HG03108 (cell line): ENCODE results near the gene ENTPD2.
"Not testable (repeated sequence)": the region's sequence is repeated elsewhere in the genome, so short reads cannot be mapped to it uniquely, and the experiment has no call there.

Experiments
- ATAC-seq: cut with Tn5 transposase; IDR thresholded peaks from one replicate; pipeline ENCODE4 v1.9.1; 2021; ENCODE audit warnings: moderate library complexity; ENCODE audit not compliant: unreplicated experiment

Gene ENTPD2

DNA sequence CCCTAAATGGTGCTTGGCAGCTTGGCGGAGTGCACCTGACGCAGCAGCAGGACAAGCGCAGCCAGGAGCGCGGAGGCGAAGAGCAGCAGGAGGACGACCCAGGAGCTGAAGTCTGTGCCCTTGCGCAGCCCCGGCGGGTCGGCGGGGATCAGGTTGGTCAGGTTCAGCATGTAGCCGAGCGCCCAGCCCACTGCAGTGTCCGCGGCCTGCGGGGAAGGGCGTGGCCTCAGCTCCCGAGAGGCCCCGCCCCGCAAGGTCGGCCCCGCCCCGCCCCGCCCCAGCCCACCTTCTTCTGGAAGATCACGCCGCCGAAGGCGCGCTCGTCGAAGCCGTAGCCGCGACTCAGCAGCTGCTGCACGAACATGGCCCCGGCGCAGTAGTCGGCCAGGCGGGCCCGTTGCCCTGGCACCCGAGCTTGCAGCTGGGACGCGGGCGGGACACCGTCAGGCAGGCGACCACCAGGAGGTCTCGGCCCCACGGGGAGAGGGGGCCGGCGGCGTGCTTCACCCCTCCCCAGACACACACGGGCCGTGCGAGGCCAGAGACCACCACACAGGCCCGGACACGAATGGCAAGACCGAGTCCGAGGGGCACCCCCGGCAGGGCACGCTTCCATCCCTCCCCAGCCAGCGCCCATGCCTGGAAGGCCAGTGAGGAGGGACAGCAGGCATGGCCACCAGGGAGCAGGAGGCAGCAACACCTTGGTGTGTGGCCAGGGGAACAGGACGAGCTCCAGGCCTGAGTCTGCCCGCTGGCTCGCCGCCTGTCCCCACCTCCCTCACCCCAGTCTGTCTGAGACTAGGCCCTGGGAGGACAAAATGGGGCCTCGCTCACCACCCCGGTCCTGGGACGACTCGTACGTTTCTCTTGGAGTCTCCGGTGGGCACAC is 5.0 kb downstream of the ENTPD2 start:
- ATAC-seq: no peak

DNA sequence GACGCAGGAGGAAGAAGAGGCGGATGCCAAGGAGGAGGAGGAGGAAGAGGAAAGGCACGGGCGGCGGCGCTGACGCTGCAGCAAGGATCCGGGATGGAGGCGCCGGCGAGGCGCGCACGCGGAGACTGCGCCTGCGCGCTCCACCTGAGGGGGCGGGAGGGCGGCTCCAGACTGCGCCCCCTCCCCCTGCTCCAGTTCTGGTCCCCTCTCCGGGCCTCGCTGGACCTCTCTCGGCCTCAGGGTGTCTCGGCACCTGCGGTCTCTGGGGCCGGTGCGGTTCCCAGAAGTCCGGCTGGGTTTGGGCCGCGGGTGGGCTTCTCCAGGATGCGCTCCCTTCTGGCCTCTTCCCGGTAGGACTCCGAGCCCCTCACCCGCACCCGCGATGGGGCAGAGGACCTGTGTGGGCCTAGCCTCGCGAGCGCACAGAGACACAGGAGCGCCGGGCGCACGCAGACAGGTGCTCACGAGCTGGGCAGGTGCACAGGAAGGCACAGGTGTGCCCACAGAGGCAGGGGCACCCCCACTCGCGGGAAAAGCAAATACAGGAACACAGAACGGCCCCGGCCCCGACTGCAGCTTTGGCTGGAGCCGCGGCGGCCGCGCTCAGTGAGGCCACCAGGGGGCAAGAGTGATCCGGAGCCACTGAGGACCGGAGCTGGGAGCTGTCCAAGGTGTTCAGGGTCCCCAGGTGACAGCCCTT is 7.6 kb downstream of the ENTPD2 start, which contains the start of gene NPDC1:
NPDC1 (minus strand) TSS at position 90 of the 700 bp plus-strand sequence. CDS start 188 bp downstream, outside the sequence.
- ATAC-seq: peak; percentile 62

DNA sequence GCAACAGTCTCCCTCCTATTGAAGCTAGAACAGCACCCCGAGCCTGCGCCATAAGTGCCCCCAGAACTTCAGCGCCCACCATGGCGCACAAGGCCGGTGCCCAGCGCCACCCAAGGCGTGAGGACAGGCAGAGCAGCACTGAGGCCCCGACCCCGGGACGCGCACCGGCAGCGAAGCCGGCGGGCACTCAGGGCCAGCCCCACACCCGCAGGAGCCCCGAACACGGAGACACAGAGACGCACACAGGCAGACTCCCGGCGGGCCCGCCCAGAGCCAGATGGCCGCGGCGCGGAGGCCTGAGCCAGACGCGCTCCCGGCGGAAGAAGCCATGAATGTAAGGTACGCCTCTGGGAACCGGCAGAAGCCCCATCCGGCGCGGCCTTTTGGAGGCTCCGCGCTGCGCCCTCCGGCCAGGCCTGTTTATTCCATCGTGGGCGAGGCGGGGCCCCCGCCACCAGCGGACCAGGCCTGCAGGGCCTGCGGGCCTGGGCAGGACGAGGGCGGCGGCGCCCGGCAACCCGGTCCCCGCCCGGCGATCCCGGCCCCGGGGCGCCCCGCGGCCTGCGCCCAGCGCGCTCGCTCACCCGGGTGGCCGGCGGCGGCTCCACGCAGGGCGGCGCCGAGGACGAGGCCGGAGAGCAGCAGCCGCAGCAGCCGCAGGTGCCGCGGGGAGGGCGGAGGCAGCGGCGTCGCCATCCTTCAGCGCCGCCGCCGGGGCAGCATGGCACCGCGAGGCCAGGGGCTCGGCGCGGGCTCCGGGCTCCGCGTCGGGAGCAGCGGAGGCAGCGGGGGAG is 8.4 kb downstream of the ENTPD2 start:
- ATAC-seq: no peak

DNA sequence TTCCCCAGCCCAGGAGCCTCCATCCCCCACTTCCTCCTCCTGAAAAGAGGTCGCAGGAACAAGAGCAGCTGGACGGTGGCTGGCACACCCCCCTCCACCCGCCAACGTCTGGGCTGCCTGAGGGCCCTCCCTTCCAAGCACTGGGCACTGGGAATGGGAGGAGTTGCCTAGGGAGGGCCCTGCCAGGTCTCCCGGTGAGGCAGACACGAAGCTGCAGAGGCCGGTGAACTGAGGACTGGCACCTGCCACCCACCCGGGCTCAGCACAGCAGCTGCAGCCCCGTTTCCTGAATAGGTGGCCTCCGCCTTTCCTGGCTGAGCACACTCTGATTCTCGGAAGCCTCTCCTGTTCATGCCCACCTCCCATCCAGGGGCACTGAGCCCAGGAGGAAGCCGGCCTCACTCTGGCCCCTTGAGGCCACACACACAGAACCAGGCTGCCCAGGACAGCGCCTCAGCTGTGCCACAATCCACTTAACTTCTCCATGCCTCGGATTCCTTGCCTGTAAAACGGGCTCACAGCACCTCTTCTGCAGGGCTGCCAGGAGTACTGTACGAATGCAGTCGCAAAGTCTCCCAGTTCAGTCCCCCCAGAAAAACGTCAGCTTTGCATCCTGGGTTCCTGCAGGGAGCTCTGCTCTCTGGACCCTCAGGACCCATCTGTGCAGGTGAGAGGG is 9.2 kb downstream of the ENTPD2 start:
- ATAC-seq: no peak

DNA sequence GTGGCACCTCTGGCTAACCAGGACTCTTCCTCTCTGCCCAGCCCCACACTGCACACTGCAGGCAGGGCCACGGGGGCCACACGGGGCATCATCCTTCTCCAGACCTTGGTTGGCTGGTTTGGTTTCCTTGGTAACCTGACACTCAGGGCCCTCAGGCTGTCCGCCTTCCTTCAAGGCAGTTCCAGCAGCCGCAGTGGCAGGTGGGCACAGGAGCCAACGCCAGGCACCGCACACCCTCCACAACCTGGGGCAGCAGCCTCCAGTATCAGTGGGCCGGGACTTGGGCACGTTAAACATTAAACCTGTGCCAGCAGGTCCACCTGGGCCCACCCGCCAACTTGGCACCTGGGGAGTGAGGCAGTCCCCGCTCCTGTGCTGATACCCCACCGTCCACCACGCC is 9.8 kb downstream of the ENTPD2 start:
- no peak for ATAC-seq

DNA sequence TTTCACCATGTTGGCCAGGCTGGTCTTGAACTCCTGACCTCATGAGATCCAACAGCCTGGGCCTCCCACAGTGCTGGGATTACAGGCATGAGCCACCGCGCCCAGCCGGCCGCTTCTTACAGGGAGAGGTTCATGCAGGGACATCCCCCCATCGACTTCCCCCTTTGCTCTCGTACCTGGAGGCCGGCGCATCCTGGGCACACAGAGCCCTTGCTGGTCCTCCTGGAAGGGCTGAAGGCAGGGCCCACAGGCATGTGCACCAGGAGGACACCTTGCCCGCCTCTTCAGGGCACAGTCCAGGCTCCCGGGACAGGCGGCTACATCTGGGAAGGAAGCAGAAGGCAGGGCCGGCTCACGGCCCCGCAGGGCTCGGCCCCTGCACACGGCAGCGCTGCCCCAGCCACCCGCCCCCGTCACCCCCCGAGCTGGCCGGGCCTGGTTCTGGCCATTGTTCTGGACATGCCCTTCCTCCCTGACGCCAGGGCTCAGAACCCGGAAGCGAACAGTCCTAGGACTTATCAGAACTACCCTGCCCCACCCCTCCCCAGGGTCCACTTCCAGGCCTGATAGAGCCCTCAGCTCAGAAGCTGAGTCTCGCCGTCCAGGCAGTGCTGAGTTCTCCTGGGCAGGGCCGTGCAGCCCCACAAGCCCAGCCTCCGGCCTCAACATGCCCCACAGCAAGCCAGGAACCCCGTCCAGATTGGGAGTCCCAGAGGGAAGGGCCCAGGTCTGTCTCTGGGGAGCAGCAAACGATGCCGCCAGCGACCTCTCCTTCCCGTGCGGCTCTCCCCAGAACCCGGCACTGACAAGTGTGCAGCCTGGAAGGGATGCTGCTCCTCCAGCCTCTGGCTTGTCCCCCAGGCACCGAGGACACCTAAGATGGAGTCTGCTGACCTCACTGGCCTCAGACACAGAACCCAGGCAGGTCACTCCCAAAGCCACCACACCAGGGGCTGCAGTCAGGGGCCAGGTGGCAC is 10.8 kb downstream of the ENTPD2 start:
- ATAC-seq: no peak

DNA sequence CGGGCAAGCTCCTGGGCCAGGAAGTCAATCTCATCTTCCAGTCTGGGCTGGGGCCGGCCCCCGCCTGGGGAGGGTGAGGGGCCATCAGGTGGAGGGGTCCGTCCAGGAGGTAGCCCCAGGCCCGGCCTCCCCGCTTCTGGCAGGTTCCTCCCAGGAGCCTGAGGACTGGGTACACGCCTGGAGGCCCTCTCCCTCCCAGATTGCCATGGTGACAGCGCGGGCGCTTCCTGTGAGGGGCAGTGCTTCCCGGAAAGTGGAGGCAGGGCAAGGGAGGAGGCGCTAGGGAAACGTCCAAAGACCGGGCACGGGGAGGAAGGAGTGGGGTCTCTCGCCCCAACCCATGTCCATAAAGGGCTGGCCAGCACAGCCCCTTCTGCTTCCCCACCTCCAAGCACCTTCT is 12.7 kb downstream of the ENTPD2 start:
- no peak for ATAC-seq

DNA sequence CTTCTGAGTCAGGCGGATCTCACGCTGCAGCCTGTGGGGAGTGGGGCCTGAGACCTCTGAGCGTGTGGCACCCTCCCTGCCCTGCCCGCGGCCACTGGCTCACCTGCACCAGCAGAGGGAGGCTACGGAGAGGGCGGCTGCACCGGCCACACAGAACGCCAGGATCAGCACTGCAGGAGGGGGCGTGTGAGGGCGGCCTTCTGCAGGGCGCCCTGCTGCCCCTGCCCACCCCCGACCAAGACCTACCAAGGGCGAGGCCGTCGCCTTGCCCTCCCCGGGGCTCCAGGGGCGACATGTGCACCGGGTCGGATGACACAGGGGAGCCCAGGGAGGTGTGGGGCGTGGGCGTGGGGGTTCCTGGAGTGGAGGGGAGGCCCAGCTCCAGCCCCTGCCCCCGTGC is 13.3 kb downstream of the ENTPD2 start:
- no peak for ATAC-seq

DNA sequence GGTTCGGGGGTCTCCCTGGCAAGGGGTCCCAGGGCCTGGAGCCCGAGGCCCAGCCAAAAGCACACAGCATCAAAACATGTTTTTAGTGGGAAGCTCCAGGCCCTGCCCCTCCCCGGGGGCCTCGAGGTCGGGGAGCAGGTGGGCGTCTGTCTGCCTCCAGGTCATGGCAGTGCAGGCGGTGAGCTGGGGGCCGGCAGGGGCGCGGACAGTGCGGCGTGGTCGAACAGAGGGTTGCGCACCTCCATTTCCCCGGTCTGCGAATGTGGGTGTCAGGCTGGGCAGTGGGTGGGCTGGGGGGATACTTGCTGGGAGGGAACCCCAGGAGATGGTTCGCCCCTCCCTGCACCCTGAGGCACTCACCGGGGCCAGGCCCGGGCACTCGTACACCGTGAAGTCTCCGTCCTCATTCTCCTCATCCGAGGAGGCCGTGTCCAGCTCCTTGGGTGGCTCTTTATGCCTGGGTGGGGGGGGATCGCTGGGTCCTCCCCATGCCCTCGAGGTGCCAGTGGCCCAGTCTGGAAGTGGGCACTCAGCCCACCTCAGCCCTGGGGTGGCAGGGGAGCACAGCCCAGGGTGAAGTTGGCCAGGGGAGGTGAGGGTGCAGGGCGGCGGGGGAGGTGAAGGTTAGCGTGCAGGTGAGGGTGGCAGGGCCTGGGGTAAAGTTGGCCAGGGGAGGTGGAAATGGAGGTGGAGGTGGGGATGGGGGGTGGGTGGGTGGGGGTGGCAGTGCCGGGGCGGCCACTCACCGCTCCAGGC is 14.1 kb downstream of the ENTPD2 start:
- ATAC-seq: no peak

DNA sequence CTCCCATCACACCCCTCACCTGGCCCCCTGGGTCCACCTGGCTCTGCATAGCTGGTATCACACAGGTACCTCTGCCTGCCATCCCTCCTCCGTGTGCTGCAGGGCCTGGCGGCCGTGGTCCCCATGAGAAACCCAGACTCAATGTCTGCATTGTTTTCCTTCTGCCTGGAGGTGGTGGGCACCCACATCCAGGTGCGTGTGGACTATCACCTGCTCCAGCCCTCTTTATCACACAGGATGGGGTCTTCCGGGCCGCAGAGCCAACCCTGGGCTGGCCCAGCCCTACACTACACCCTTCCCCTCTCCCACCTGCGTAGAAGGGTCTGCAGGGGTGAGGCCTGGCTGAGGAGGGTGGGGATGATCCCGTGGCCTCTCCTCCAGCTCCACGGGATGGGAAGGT is 14.9 kb downstream of the ENTPD2 start:
- no peak for ATAC-seq

DNA sequence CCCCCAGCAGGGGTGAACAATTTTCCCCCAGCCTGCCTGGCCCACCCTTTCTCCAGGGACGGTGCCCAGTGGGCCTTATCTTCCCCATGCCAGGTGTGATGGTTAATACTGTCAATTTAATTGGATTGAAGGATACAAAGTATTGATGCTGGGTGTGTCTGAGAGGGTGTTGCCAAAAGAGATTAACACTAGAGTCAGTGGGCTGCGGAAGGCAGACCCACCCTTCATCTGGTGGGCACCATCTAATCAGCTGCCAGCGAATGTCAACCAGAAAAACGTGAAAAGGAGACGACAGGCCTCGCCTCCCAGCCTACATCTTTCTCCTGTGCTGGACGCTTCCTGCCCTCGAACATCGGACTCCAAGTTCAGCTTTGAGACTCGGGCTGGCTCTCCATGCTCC is 16.4 kb downstream of the ENTPD2 start:
- ATAC-seq: no peak

DNA sequence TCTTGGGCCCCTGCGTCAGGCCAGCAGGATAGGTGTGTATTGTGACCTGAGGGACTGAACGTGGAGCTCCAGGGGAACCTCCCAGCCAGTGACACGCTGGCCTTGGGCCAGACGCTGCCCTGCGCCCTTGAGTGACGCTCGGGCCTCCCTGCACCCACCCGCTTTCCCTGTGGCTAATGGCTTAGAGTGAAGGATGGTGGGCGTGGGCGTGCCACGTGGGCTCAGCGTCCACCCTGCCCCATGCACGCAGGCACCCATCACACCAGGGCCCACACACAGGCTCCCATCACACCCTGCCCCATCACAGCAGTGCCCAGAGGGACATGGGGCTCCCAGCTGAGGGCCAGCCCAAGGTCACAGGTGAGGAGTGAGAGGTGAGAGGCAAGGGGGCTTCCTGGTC is 16.8 kb downstream of the ENTPD2 start:
- ATAC-seq: no peak

DNA sequence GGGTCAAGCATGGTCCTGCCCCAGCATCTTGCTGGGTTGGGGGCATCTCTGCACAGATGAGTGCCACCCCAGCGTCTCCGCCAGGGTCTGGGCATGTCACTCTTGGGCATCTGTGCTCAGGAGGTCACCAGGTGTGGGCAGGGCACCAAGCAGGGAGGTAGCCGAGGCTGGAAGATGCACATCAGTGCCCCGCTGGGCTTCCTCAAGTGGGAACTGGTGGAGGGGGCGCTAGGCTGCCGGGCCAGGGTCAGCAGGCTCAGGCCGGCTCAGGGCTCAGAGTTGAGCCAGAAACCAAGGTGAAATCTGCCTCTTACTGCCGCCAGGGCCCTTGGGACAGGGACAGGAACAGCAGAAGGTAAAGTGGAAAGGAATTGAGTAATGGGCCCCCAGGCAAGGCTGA is 17.9 kb downstream of the ENTPD2 start:
- ATAC-seq: no peak

DNA sequence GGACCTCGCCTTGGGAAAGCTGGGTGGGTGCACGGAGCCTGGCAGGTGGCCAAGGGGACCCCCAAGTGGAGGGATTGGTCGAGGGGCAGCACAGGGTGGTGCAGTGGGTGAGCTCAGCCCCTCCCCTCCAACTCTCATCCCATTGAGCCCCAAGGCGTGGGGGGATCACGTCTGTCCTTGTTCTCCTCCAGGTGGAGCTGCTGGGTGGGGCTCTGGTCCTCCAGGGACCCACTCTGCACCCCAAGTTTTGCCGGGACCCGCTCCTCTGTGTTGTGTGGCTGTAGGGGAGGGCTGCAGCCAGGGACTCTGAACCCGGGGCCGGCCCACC is 18.4 kb downstream of the ENTPD2 start:
- no peak for ATAC-seq

DNA sequence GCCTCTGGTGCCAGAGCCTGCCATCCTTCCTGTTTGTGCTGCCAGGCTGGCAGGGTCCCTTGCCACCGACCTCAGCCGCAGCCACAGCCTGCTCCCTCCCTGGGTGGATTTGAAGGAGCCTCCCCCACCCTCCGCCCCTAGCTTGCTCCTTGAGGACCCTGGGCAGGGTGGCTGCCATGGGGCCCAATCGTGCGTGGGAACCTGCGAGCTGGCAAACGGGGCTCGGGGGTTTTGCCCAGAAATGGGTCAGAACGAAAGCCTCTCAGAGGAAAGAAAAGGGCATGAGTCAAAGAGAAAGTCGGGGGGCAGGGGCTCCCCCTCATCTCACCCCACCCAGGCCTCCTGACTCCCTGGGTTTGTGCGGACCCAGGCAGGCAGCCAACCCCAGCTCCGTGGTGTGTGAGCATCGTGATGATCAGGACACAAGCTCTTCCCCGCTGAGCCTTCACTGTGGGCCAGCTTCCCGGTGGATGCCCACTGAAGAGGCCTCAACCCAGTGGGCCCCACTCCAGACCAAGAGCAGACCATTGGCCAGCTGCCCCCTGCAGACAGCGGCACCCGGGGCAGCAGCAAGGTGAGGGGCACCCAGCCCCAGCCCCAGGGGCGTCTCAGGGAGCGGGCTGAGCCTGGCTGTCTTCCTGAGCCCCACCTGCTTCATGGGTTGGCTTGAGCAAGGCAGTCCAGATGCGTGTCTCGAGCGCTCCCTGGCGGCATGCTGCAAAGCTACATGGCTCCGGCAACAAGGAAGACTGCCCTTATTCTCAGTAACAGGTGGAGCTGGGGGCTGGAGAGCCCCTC is 19.0 kb downstream of the ENTPD2 start:
- ATAC-seq: peak; percentile 44

DNA sequence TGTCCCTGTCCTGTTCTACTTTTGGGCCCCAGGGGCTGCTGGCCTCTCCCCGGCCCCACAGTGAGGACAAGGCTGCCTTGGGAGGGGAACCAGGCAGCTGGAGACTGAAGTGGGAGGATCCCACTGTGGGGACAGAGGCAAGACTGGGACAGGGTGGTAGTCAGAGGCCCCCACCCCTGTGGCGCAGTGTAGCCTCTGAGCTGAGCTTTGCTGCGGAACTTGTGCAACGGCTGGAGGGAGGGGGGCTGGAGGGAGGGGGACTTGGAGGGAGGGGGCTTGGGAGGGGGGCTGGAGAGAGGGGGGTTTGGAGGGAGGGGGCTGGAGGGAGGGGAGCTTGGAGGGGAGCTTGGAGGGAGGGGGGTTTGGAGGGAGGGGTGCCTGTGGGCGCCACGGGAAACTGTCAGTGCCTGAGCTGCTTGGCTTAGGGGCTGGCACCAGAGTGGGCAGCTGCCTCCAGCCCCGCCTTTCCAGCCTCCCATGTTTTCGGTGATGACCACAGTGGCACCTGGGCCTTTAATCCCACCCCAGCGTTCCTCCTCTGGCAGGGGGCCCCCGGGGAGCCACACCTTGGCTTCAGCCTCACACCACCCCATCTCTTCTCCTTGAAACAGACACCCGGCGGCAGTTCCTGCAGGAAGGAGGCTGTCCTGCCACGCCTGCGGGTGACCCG is 19.7 kb downstream of the ENTPD2 start:
- peak; percentile 2 for ATAC-seq

DNA sequence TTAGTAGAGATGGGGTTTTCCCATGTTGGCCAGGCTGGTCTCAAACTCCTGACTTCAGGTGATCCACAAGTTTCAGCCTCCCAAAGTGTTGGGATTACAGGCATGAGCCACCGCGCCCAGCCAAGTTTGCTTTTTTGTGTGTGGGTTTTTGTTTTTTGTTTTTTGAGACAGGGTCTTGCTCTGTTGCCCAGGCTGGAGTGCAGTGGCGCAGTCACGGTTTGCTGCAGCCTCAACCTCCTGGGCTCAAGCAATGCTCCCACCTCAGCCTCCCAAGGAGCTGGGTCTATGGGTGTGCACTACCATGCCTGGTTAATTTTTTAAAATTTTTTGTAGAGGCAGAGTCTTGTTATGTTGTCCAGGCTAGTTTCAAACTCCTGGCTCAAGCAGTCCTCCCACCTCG is 20.4 kb downstream of the ENTPD2 start:
- not testable (repeated sequence) for ATAC-seq

DNA sequence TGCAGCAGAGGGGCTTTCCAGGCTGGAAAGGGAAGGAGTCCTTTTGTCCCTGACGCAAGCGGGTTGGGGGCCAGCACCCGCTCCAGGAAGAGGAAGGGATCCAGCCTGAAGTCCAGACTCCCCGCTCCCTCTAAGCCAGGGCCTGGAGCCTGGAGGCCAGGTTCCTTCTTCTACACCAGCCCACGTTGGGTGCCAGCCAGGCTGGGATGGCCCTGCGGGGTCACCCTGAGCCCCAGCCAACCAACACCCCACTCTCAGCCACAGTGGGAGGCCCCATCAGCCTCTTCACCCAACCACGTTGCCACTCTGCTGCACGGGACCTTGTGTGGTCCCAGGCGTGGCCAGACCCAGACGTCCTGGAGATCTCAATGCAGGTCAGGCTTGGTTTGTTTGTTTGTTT is 21.0 kb downstream of the ENTPD2 start:
- no peak for ATAC-seq
